HG03378 (cell line): ENCODE measurements around the gene CACHD1.

Experiments used
- ATAC-seq: cut with Tn5 transposase; IDR thresholded peaks from one replicate; pipeline ENCODE4 v1.9.1; 2021; ENCODE audit warnings: mild to moderate bottlenecking, moderate library complexity; ENCODE audit not compliant: unreplicated experiment

The CACHD1 gene

GRCh38 chr1:64469977-64470664 lies at the start of gene CACHD1:
Gene CACHD1, plus strand, starts transcription at chr1:64470129. Its CDS starts 616 bp downstream, at chr1:64470745.
- peak; percentile 80 for ATAC-seq

- no peak for ATAC-seq
Measured at GRCh38 chr1:64421377-64421776, 48.6 kb upstream of the CACHD1 start.

- no peak for ATAC-seq
Measured at GRCh38 chr1:64423526-64423925, 46.4 kb upstream of the CACHD1 start.

GRCh38 chr1:64424412-64424811 lies 45.5 kb upstream of the CACHD1 start:
- no peak for ATAC-seq

GRCh38 chr1:64425521-64425920 lies 44.4 kb upstream of the CACHD1 start:
- ATAC-seq = no peak

- ATAC-seq = no peak
Measured at GRCh38 chr1:64426681-64427080, 43.2 kb upstream of the CACHD1 start.

GRCh38 chr1:64427879-64428278 lies 42.0 kb upstream of the CACHD1 start:
- ATAC-seq = no peak

DNA sequence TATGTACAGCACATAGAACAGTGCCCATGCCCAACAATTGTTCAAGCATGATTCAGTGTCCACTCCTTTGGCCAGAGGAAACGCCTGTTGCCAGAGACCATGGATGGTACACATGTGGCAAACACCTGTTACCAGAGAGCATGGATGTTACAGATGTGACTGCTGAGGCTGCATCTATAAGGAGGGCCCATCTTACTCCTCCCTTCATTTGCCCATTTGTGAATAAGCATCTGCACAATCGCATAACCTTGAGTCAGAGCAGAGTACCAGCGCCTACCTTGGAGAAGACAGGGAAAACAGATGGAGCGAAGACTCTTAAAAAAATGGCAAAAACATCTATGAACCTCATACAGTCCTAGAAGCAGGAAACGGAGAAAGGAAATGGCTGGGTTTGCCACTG lies 36.6 kb upstream of the CACHD1 start:
- no peak for ATAC-seq

DNA sequence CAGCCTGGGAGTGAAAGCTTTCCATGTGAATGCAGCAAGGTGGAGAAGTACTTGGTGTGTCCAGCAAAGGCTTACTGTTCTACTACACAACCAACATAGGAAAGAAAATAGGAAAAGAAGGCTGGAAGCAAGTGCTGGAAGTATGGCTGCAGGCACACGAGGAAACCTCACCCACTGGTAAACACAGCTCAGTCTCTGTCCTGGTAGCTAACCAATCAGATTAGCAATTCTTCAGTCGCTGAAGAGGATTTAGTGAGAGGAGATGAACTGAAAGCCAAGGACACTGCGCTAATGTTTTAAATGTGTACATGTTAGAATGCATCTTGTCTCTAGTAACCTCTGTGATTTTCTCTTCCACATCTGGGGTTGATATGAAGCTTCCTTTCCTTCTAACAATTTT lies 36.2 kb upstream of the CACHD1 start:
- ATAC-seq = no peak

DNA sequence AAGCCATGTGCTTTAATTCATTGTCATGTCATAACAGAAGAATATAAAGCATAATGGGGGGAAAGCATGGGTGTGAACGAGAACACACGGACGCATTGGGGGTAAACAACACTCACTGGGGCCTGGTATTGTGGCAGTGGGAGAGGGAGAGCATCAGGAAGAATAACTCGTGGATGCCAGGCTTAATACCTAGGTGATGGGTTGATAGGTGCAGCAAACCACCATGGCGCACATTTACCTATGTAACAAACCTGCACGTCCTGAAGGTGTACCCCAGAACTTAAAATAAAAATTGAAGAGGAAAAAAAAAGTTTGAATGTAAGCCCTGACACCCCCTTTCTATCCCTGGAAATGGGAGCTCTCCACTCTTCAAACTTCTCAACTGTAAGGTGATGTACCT lies 34.9 kb upstream of the CACHD1 start:
- ATAC-seq = no peak

- ATAC-seq = no peak
Measured at GRCh38 chr1:64437453-64437852, 32.5 kb upstream of the CACHD1 start.

DNA sequence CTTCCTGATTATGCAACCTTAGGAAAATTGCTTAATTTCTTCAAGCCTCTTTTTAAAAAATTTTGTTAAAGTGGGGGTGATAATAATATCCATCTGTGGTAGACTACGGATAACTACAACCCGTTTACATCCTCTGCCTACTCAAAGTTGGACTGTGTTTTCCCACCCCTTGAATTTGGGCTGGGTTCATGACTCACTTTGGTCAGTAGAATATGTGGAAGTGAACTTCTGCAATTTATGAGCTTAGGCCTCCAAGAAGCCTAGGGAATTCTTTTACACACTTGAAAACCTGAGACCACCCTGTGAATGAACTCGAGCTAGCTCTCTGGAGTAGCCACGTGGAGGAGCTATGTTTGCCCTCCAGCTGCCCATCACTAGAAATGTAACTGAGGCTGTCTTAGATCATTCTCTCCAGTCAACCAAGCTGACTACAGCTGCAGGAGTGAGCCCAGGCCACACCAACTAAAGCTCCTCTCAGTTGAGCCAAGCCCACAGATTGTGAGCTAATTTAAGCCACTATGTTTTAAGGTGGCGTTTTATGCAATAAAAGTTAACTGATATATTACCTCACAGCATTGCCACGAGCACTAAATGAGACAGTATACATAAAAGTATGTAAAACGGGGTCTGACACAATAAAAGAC lies 29.6 kb upstream of the CACHD1 start:
- ATAC-seq = no peak

GRCh38 chr1:64451440-64451839 lies 18.5 kb upstream of the CACHD1 start:
- ATAC-seq = no peak

- ATAC-seq = no peak
Measured at GRCh38 chr1:64453688-64454087, 16.2 kb upstream of the CACHD1 start.

DNA sequence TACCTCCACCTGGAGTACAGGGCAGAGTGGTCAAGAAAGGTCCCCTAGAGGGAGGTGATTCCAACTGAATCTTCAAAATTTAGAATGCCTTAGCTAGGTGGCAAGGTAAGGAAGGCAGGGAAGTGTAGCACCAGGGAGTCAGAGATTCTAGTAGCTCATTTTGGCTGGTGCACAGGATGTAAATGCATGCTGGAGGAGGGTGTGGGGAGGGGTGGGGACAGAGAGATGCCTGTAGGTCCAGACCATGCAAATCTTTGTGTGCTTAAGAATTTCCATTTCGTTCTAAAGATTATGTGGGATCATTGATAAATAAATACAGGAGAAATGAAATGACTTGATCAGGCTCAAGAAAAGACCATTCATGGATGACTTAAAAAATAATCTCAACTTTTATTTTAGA lies 11.0 kb upstream of the CACHD1 start:
- ATAC-seq = no peak

DNA sequence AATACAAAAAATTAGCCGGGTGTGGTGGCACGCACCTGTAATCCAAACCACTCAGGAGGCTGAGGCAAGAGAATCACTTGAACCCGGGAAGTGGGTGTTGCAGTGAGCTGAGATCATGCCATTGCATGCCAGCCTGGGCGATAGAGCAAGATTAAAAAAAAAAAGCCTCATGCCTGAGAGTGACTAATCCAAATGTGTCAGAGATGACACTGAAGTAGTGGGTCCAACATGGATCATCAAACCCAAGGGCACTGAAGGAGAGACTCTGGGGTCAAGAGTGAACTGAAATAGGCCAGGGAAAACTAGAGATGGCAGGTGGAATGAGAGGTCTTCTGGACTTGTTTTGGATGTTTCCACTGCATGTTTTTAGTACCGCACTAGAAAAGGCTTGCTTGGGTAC lies 10.2 kb upstream of the CACHD1 start:
- no peak for ATAC-seq

DNA sequence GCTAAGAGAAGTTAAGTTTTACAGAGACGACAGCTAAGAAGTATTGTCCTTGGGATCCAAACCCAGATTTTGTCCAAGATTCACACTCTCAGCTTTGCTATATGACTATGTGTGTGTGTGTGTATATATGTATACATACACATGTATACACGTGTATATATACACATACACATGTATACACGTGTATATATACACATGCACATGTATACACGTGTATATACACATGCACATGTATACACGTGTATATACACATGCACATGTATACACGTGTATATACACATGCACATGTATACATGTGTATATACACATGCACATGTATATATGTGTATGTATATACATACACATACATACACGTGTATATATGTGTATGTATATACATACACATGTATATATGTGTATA lies 3.9 kb upstream of the CACHD1 start:
- no peak for ATAC-seq

DNA sequence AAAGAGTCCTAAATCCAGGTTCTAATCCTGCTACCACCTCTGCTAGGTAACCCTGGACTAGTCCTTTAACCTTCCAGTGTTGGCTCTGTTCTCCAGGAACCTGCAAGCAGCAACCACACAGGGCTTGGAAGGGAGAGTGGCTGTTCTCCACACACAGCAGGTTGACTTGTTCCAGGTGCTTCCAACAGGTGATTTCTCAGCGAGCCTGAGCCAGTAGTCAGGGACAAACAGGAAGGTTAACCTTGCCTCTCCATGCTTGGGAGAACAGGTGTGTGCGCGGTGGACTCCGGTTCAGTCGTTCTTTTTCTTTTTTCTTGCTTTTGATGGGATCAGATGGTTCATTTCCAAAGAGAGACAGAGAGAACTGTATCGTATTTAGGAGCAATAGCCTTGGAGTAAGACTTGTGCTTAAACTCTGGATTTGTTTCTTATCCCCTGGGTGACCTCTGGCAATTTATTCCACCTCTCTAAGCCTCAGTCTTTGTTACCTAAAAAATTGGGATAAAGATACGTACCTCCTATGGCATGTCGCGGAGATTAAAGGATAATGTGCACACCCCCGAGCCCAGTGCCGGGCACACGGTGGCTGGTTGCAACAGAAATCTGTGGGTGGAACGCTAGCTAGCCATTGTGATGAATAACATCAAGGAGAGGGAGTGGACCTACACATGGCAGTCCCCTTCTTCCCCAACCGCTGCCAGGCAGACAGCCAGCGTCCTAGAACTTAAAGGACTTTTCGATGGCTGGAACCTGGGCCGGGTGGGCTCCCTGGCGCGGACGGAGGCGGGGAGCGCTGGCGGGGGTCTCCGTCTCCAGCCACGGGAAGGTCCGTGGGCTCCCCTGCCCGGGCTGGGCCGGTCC lies 583 bp upstream of the CACHD1 start:
- no peak for ATAC-seq

DNA sequence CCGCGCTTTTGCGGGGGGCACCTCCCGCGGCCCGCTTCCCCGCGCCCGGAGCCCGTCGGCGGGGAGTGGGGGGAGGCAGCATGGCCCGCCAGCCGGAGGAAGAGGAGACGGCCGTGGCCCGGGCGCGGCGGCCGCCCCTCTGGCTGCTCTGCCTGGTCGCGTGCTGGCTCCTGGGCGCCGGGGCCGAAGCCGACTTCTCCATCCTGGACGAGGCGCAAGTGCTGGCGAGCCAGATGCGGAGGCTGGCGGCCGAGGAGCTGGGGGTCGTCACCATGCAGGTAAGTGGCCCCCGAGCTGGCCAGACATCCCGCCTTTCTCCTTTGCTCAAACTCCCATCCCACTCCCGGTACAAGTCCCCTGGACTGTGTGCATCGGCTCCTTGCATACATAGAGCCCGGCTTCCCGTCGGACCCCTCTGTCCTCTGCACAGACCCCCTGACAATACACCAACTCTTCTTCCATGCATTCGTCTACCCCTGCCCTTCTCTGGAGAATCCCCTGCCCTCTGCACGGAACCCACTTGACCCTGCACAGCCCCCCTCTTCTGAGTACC lies 812 bp downstream of the CACHD1 start:
- no peak for ATAC-seq

GRCh38 chr1:64471218-64472039 lies 1.5 kb downstream of the CACHD1 start:
- ATAC-seq = no peak

DNA sequence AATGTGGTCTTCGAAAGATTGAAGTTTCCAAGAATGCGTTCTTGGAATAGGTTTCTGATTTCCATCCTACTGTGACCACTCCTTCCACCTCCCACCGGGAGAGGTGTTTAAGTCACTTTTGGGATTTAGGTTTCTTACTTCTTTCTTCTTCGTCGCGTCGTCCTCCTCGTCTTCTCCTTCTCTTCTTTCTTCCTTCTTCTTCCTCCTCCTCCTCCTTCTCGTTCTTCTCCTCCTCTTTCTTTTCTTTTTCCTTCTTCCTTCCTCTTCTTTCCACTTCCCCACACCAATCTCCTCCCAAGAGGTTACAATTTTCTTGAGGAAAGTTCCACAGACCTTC lies 2.1 kb downstream of the CACHD1 start:
- ATAC-seq = no peak
